ENCODE measurements around the gene DENND4A.
"Not testable (repeated sequence)": the region's sequence is repeated elsewhere in the genome, so short reads cannot be mapped to it uniquely, and the experiment has no call there.

DENND4A gene

DNA sequence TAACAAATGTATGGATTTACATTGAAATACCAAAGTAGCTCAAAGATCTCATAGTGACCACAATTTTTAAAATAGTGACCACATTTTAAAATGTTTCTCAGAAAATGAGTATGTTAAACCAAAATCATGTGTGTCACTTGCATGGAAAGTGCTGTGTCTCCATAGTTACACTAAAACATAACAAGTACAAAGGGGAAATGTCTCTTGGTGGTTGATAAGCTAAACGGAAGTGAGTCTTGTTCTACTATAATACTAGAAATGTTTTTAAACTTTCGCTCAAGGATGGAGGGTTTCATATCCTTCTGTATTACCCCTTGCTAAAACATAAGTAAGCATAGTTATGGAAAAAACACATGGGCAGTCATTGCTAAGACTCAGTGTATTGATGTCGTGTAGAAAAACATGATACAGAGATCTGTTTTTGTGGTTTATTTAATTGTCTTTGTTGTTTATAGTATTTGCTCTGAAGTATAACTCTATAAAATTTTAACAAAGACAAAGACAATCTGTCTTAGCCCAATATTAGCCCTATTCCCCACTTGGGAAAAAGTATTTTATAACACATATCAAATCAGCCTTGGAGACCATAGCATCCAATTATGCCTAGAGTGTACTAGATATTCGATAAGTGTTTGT, 27.0 kb upstream of the DENND4A start:
- no peak for DNase-seq (ENCODE audit: low read depth)

DNA sequence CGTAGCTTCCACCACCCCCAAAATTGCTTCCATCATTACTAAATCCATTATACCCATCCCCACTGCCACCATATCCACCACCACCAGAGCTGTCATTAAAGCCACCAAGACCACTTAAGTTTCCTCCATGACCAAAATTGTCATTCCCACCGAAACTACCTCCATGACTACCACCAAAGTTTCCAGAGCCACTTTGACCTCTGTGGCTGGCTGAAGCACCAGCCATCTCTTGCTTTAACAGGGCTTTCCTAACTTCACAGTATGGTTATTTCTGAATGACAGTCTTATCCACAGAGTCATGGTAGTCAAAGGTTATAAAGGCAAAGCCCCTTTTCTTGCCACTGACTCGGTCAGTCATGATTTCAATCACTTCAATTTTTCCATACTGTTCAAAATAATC, 24.3 kb upstream of the DENND4A start:
- DNase-seq (ENCODE audit: low read depth) = no peak

DNA sequence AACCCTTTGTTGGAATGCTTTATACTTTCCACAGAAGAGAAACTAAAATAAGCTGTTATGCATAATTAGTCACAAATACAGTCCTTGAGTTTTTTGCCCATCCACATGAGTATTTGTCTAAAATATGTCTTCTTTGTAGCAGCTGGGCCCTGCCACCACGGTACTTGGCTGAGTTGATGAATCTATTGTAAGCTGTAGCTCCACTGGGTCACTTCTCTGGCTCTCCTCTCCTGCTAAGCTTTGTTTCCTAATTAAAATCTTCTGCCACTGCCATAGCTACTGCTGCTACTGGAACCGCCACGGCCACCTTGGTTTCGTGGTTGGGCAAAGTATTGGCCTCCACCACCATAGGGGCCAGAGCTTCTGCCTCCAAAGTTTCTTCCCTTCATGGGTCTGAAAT, 23.9 kb upstream of the DENND4A start:
- DNase-seq (ENCODE audit: low read depth) = not testable (repeated sequence)

DNA sequence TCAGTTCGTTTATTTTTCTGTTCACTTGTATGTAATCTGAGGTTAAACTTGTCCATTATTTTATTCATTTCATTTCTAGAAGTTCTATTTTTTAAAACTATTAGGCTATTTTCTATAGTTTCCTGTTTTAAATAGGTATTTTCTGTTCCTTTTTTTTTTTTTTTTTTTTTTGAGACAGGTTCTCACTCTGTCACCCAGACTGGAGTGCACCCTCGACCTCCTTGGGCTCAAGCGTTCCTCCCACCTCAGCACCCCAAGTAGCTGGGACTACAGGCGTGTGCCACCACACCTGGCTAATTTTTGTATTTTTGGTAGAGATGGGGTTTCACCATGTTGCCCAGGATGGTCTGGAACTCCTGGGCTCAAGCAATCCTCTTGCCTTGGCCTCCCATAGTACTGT, 22.2 kb upstream of the DENND4A start:
- not testable (repeated sequence) for DNase-seq (ENCODE audit: low read depth)

- no peak for DNase-seq (ENCODE audit: low read depth)
Observed at GRCh38 chr15:65812916-65813315, 20.8 kb upstream of the DENND4A start.

DNA sequence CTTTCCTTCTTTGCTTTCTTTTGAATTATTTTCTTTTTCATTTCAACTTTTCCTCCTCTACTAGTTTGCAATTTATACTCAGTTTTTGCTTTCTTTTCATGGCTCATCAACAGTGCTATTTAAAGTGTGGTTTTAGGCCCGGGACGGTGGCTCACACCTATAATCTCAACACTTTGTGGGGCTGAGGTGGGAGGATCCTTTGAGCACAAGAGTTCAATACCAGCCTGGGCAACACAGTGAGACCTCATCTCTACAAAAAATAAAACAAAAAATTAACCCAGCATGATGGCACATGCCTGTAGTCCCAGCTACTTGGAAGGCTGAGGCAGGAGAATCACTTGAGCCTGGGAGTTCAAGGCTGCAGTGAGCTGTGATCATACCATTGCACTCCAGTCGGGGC, 20.4 kb upstream of the DENND4A start:
- no peak for DNase-seq (ENCODE audit: low read depth)

DNA sequence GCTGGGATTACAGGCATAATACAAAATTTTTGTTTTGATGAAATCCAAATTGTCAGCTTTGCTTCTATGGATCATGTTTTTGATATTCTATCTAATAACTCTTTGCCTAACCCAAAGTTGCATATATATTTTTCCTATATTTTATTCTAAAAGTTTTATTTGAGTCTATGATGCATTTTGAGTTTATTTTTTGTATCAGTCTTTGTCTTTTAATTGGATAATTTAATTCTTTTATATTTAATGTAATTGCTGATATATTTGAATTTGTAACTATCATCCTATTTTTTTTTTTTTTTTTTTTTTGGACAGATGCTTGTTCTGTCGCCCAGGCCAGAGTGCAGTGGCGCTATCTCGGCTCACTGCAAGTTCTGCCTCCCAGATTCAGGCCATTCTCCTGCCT, 19.7 kb upstream of the DENND4A start:
- DNase-seq (ENCODE audit: low read depth) = no peak

DNA sequence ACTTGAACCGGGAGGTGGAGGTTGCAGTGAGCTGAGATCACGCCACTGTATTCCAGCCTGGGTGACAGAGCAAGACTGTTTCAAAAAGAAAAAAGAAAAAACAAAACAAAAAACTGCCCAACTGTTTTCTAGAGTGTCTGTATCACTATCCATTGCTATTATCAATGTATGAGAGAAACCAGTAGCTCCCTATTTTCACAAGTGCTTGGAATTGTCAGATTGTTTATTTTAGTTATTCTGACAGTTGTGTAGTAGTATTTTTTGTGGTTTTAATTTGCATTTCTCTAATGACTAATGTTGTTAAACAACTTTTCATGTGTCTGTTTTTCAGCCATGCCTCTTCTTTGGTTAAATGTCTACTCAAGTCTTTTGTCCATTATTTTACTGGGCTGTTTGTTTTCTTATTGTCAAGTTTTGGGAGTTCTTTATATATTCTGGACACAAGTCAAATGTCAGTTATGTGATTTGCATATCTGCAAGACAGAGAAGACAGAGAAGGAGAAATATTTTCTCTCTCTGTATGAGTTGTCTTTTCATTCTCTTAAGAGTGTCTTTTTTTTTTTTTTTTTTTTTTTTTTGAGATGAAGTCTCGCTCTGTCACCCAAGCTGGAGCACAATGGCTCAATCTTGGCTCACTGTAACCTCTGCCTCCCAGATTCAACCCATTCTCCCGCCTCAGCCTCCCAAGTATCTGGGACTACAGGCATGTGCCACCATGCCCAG, 19.1 kb upstream of the DENND4A start:
- DNase-seq (ENCODE audit: low read depth) = not testable (repeated sequence)

DNA sequence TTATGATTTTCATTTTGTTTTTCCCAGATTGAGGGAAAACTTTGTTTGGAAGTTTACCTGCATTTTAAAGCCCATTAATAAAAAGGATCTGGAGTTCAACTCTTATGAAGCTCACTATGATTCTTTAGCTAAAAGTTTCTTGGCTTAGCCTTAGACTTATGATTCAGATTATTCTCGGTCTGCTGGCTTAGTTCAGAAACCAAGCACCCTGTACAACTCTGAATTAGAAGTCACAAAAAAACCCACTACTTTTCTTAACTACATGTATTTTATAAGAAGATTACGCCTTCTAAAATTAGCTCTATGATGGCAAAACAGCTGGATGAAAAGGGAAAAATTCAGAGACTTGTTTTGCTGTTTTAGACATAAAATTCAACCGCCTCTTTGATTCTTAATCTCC, 14.3 kb upstream of the DENND4A start:
- no peak for DNase-seq (ENCODE audit: low read depth)

DNA sequence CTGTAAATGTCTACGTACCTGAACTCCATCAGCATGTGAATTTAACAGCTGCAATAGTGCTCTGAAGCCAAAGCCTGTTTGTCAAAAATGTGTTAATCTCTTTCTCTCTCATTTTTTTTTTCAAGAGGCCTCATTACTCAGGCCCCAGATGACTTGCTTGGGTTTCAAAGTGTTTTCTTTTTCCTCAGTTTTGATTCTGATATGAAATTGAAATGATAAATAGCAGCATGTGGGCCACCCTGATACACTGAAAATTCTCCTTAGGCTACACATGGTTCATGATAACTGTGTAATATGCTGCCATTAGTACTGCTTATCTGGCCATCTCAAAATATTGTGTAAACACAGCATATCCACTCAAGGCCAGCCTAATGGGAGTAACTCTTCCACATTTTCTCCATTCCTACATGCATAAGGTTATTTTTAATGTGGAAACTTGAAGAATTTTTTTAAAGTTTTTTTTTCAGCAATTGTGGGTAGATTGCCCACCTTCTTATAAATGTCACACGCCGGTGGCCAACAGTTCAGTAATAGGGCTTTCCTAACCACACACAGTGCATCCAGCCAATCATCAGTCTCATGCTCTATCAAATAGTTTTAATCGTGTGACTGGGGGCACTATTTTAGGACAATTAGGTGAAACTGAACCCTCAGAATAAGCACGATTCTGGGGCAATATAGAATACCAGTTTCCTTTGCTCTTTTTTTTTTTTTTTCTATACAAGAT, 13.1 kb upstream of the DENND4A start:
- no peak for DNase-seq (ENCODE audit: low read depth)

- no peak for DNase-seq (ENCODE audit: low read depth)
Observed at GRCh38 chr15:65804252-65804931, 12.3 kb upstream of the DENND4A start.

- no peak for DNase-seq (ENCODE audit: low read depth)
Observed at GRCh38 chr15:65801229-65801805, 9.2 kb upstream of the DENND4A start.

DNA sequence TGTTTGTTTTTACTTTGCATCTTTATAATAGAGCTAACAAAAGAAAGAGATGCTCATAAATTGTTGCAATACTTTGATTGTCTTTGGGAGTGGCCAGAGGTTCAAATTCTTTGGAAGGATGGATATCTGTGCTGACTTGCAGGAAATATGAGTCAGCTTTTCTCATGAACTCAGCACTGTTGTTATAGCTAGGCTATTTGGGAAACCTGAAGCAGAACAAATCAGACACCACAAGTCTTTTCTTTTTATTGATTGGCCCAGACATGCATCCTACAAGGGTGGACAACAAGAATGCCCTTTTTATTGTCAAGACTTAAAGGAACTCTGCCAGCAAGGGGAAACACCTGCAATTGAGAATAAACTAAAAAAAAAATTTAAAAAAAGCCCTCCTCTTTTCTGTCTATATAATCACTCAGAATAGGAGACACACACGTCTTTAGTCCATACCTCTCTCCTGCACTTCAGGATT, 4.6 kb upstream of the DENND4A start:
- DNase-seq (ENCODE audit: low read depth) = no peak

DNA sequence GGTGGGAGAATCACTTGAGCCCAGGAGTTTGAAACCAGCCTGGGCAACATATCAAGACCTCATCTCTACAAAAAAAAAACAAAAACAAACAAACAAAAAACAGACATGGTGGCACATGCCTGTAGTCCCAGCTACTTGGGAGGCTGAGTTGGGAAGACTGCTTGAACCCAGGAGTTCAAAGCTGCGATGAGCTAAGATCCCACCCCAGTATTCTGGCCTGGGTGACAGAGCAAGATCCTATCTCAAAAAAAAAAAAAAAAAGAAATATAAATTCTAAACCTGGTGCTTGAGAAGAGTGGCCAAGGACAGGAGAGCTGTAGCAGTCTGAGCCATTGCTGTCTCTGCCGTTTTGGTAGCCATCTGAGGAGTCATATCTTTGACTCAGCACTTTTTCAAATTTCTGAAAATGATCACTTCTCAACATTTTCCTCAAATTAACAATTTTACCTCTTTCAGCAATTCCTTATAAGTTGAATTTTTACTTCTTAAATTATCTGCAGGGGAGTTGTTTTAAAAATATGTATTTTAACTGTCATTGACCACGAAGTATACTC, 3.6 kb upstream of the DENND4A start:
- DNase-seq (ENCODE audit: low read depth) = no peak

DNA sequence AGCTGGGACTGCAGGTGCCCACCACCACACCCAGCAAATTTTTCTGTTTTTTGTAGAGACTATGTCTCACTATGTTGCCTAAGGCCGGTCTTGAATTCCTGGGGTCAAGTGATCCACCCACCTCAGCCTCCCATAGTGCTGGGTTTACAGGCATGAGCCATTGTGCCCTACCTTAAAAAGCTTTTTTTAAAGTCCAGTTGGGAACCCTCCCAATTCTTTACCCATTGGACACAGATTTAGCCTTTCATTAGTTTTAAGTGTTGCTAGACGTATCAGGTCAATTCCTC, 1.7 kb upstream of the DENND4A start:
- no peak for DNase-seq (ENCODE audit: low read depth)

DNA sequence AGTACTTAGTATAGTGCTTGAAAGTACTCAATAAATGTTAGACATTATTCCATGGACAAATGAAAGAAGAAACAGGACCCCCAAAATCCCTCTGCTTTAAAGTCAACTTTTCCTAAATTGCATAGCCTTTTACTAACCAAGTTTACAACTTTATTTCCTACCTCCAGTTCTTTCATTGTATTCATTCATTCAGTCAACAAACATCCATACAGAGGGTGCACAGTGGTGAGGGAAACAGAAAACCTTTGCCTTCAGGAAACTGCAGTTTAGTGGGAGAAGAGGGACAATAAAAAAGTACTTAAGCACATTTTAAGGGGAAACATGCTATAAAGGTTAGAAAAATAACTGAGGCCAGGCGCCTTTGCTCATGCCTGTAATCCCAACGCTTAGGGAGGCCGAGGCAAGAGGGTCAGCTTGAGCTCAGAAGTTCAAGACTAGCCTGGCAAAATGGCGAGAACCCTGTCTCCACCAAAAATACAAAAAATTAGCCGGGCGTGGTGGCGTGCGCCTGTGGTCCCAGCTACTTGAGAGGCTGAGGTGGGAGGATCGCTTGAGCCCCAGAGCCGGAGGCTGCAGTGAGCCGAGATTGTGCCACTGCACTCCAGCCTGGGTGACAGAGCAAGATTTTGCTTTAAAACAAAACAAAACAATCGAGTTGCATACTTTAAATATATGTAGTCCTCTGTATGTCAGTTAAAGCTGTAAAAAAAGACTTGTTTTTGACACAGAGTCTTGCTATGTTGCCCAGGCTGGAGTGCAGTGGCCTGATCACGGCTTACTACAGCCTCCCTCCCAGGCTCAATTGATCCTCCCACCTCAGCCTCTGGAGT, 1.1 kb upstream of the DENND4A start:
- no peak for DNase-seq (ENCODE audit: low read depth)

- no peak for DNase-seq (ENCODE audit: low read depth)
Observed at GRCh38 chr15:65791335-65792137, 557 bp downstream of the DENND4A start.

DNA sequence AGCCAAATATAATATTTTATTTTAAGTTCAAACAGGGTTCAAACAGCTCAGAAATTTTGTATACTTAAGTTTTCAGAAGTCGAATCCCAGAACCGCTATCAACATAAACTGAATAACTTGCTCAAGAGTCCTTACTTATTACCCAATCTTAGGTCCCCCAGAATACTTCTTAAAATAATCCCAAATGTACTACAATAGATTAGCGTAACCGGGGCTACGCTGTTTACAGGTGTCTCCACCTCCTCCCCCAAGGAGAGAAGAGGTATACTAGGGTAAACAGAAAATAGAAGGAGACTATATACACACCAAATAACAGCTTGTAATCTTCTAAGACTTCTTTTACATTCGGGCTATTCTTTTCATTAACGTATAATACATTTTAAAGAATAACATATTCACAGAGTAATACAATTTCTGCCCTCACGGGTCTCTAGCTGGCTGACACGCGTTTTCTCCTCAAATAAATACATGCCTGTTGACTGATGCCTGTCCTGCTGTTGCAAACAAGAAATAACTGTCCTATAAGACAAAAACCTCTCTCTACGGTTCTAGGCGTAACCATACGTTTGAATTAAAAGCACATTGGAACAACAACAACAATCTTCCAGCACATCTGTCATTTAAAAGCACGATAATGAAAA, 1.3 kb downstream of the DENND4A start:
- no peak for DNase-seq (ENCODE audit: low read depth)

GRCh38 chr15:65789759-65790425, 2.2 kb downstream of the DENND4A start:
- no peak for DNase-seq (ENCODE audit: low read depth)
